Chondrocyte (in vitro differentiated cells): ENCODE results near the gene DGKA. TPM values are rescaled to one million over a fixed set of nuclear protein-coding genes. Genes with fewer than 3 reads are reported as not detected.
"Not testable (repeated sequence)": the region's sequence is repeated elsewhere in the genome, so short reads cannot be mapped to it uniquely, and the experiment has no call there.

ENCODE experiments used
- DNase-seq: peaks from one replicate; pipeline ENCODE4 v3.0.0; 2021; ENCODE audit warnings: mixed read lengths, low spot score
- H3K27ac Mint-ChIP-seq: one replicate; pipeline ENCODE4 v1.8.0; 2021; ENCODE audit warnings: mild to moderate bottlenecking, moderate library complexity, mixed read lengths; ENCODE audit not compliant: unreplicated experiment
- H3K27me3 Mint-ChIP-seq: 2 replicates; pipeline ENCODE4 v1.8.0; 2021; ENCODE audit warnings: low read depth, mixed read lengths
- H3K36me3 Mint-ChIP-seq: 2 replicates; pipeline ENCODE4 v1.8.0; 2021; ENCODE audit warnings: low read depth, mixed read lengths
- H3K4me1 Mint-ChIP-seq: 2 replicates; pipeline ENCODE4 v1.8.0; 2021; ENCODE audit warnings: low read depth, mild to moderate bottlenecking, mixed read lengths
- H3K4me3 Mint-ChIP-seq: one replicate; pipeline ENCODE4 v1.8.0; 2021; ENCODE audit warnings: mild to moderate bottlenecking, moderate library complexity, mixed read lengths; ENCODE audit not compliant: unreplicated experiment
- H3K9me3 Mint-ChIP-seq: 2 replicates; pipeline ENCODE4 v1.8.0; 2021; ENCODE audit warnings: low read depth, mixed read lengths
- total RNA-seq: library from RNA; stranded (reverse); gene quantifications from 3 replicates; pipeline ENCODE4 v1.2.1, GENCODE V29; 2021
- TF ChIP-seq, protein P1 (sequence below): fragments of 200-600 bp; sonication (generic); IDR thresholded peaks from 2 replicates; pipeline ENCODE4 v1.5.0; 2021; ENCODE audit warnings: antibody characterized with exemption, mild to moderate bottlenecking, moderate library complexity

The DGKA gene
- total RNA-seq, 1 donor from 2014 or later = 66.4 TPM

DNA sequence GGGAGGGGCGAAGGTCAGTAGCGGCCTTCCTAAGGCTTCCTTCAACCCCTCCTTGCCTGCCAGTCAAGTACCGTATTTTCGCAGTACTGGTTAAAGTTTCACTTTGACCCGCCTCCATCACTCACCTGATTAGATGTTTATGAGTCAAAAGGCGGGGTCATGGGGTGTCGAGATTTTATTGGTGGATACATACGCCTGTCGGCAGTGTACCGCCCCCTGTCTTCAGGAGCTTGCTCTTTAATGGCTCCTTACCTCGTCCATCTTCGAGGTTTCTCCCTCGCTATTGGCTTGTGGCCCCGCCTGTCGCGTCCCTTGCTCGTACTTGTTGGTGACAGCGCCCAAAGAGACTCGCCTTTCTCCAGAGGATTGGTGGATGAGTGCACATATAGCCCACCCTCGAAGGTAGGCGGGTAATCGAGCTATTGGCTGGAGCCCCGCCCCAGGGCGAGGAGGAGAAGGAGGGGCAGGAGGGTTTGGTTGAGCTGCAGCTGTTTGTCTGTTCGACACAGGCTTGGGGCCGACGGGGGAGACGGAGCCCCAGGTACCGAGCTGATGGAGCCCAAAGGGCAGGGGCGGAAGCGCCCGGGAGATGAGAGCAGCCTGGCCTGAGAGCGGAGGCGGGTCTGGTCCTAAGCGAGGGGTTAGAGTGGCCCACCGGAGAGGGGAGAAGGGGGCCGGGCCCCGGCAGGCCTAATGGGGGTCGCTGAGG is 42.8 kb downstream of the DGKA start, which contains the start of gene RAB5B:
RAB5B (plus strand) TSS at position 480 of the 709 bp plus-strand sequence. CDS start 12,883 bp downstream, outside the sequence.
- TF ChIP-seq, protein P1, sequence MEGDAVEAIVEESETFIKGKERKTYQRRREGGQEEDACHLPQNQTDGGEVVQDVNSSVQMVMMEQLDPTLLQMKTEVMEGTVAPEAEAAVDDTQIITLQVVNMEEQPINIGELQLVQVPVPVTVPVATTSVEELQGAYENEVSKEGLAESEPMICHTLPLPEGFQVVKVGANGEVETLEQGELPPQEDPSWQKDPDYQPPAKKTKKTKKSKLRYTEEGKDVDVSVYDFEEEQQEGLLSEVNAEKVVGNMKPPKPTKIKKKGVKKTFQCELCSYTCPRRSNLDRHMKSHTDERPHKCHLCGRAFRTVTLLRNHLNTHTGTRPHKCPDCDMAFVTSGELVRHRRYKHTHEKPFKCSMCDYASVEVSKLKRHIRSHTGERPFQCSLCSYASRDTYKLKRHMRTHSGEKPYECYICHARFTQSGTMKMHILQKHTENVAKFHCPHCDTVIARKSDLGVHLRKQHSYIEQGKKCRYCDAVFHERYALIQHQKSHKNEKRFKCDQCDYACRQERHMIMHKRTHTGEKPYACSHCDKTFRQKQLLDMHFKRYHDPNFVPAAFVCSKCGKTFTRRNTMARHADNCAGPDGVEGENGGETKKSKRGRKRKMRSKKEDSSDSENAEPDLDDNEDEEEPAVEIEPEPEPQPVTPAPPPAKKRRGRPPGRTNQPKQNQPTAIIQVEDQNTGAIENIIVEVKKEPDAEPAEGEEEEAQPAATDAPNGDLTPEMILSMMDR = peak; percentile 8
- Mint-ChIP-seq H3K4me1 (peaks cover 16% of the 10 kb centered on the region), H3K4me3 (no peak within 1 kb of the TSS)

DNA sequence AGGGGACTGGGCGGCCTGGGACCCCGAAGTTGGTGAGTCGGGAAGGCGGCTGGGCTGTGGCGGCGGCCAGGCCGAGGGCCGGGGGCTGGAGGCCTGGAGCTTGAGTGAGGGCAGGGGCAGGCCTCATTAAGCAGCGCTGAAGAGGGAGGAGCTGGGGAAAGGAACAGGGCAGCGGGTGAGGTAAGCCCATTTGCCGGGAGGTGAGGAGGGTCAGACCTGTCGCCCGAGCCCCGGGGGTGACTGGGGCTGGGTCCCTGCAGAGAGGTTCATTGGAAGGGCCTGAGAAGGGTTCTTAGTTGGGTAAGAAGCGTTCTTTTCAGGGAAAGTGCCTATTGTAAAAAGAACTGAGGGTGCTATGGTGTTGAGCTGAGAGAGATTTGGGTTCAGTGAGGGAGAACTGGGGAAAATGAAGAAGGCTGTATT is 43.4 kb downstream of the DGKA start:
- TF ChIP-seq, protein P1 = no peak
- Mint-ChIP-seq H3K27ac (no peak overlapping the region), H3K4me1 (peaks cover 19% of the 10 kb centered on the region), H3K9me3 (no peaks in the 10 kb centered on the region), H3K4me3 (no peak overlapping the region), H3K36me3 (peaks cover 8% of the 10 kb centered on the region), H3K27me3 (no peaks in the 10 kb centered on the region)
- DNase-seq = peak; percentile 91

More for the DNA sequence above, 42.8 kb downstream of the DGKA start, which contains the start of gene RAB5B:
- DNase-seq = peak; percentile 100
- Mint-ChIP-seq H3K27me3 (no peaks in the 10 kb centered on the region), H3K9me3 (no peaks in the 10 kb centered on the region), H3K27ac (no peak within 1 kb of the TSS), H3K36me3 (peaks cover 4% of the 10 kb centered on the region)

DNA sequence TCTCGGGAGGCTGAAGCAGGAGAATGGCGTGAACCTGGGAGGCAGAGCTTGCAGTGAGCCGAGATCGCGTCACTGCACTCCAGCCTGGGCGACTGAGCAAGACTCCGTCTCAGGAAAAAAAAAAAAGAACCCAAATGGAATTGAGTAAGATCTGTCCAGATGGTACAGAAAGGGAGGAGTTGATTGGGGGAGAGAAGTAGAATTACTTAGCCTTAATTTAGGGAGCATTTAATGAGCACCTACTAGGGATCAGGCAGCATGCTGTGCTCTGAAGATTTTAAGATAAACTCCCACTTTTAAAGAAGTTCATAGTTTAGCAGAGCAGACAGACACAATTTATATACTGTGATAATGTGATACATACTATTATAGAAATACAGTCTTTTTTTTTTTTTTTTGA is 47.4 kb downstream of the DGKA start:
- DNase-seq = no peak
- H3K9me3 Mint-ChIP-seq = no peaks in the 10 kb centered on the region
- H3K36me3 Mint-ChIP-seq = peaks cover 18% of the 10 kb centered on the region
- H3K4me1 Mint-ChIP-seq = peaks cover 24% of the 10 kb centered on the region
- no peak overlapping the region for H3K4me3 Mint-ChIP-seq
- H3K27me3 Mint-ChIP-seq = no peaks in the 10 kb centered on the region
- H3K27ac Mint-ChIP-seq = no peak overlapping the region
- TF ChIP-seq, protein P1 = no peak

DNA sequence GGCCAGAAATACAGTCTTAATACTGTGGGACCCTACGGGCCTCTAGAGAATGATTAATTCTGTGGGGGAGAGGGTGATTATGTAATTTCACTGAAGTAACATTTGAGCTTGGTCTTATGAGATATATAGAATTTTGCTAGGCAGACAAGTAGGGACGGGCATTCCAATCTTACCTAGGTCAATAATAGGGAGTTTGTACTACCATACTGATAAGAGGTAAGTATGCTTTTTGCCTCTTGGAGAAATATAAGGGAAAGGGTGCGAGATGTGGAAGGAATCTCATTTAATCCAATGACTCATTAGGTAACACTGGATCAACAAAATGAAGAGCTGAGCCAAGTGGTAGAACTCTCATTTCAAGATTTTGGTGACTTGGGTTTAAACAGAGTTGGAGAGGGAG is 48.1 kb downstream of the DGKA start:
- H3K9me3 Mint-ChIP-seq = no peaks in the 10 kb centered on the region
- H3K27me3 Mint-ChIP-seq = no peaks in the 10 kb centered on the region
- H3K4me1 Mint-ChIP-seq = peaks cover 24% of the 10 kb centered on the region
- H3K36me3 Mint-ChIP-seq = peaks cover 22% of the 10 kb centered on the region
- no peak for DNase-seq
- TF ChIP-seq, protein P1 = no peak
- no peak overlapping the region for H3K4me3 Mint-ChIP-seq
- no peak overlapping the region for H3K27ac Mint-ChIP-seq

DNA sequence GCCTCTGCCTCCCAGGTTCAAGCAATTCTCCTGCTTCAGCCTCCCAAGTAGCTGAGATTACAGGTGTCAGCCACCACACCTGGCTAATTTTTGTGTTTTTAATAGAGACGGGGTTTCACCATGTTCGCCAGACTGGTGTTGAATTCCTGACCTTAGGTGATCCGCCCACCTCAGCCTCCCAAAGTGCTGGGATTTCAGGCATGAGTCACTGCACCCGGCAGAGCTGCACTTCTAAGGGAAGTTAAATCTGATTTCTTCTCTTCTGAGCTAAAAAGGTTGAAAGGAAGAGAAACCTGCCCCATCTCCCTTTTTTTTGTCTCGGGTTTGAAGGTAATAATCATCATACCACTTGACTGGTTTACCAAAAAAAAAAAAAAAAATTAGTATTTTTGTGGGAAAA is 50.9 kb downstream of the DGKA start:
- not testable (repeated sequence) for H3K9me3 Mint-ChIP-seq, H3K27ac Mint-ChIP-seq, H3K4me3 Mint-ChIP-seq, H3K27me3 Mint-ChIP-seq, DNase-seq
- H3K4me1 Mint-ChIP-seq = peaks cover 14% of the 10 kb centered on the region
- H3K36me3 Mint-ChIP-seq = peaks cover 29% of the 10 kb centered on the region
